NCI-H1694 treated with DMSO at 0.1 percent for 48 hours (cell line): ENCODE data around the gene EOGT.

ENCODE experiments used
- DNase-seq: peaks from one replicate; lab custom pipeline; 2025; lab: John Stamatoyannopoulos, UW

Gene EOGT

DNA sequence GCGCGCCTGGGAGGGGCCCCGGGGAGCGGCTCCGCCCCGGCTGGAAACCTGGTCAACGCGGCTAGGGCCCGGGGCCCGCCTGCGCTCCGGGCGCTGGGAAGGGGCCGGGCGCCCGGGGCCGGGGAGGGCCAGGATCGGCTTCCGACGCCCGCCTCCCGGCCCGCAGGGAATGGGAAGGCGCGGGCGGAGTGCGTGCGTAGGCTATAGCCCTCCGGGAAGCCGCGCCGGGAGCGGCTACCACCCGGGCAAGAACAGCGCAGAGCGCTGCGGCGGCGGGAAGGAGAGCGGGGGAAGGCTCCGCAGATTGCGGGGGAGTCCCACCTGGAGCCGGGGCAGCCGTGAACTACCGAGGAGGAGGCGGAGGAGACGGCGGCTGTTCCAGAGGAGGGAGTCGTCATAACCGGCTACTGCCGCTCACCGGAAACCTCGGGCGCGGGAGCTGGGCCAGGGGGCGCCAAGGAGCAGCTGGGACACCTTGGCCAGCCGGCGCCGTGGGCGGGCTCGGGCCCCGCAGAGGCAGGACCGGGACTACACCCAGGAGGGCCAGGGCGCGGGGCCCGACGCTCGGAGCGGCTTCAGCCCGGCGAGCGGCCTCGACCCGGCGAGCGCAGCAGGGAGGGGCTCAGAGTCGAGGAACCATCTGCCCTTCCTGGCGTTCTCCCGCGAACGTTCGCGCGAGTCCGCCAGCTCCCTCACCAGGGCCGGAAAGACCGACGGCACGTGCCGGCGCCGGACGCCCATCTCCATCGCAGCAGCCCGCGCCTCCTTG lies at the start of gene EOGT:
Gene EOGT, minus strand, starts transcription at position 432 of the 769 bp plus-strand sequence. CDS start 3,838 bp downstream, outside the sequence.
- no peak for DNase-seq

DNA sequence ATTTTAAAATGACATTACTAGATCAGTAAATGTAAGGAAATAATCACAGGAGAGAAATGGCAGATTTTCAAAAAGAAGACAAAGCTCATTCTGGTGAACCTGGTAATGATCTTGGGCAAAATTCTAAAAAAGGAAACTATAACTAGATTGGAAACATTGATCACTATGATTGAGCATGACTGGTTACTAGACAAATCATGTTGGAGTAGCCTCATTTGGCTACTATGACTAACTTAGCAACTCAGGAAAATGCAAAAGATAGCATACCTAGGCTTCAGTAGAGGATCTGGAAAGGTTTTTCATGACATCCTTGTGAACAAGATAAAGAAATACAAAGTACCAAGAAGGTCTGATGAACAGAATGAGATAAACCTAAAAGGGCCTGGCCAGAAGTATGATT lies 46.2 kb upstream of the EOGT start:
- DNase-seq, result no peak

DNA sequence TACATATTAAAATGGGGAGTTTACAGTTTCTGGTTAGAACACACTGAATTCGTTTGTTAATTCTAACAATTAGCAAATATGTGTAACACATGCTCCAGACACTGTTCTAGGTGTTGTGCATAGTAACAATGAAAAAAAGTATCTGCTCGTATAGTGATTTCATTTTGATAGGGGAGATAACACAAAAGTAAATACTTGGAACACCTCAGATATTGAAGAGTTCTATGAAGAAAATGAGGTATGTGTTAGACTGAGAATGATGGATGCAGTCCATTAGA lies 45.4 kb upstream of the EOGT start:
- DNase-seq, result no peak

DNA sequence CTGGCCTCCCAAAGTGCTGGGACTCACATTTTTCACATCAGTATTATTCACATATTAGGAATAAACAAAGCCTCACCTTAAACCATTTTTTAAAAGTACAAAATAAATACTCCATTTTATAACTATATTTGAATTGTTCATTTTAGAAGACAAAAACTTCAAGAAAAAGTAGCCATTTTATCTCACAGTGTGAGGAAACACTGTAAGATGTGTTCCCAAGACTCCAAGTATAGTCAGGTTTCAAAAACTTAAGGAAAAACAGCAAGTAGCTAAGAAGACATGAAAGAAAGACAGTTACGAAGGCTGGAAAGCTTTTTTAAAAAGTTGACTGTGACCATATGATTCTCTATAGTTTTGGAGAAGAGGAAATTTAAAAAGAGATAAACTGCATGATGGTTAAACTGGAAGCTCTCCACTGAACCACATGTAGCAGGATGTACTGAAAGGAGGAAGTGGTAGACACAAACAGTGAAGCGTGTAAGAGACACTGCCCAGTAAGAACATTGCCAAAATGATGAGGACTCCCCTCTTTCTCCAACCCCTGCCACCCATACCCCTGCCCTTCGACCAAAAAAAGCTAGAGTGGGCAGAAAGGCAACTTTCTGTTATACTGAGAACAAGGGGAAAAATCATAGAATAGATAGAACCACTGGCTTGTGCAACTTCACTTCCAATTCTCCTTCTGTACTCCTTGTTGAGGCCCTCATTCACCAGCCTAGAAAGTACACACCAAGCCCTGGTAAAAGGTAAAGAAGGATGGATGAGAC lies 44.9 kb upstream of the EOGT start:
- no peak for DNase-seq

DNA sequence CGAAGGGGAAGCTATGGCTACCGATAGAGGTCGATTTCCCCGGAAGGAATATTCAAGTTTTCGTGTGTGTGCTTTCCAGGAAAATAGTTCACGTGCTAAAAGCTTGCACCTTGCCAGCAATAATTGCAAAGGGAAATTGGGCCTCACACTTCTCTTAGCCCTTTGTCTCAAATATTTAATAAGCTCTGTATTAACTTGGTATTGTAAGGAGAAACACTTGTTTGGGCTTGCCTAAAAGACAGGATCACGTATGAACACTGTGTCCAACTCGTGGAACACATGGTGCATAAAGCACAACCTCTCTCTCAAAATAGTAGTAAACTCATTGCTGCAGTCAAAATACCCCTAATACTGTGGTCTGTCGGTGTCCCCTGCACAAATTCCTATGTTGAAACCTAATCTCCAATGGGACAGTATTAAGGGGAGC lies 39.0 kb upstream of the EOGT start:
- DNase-seq, result no peak

DNA sequence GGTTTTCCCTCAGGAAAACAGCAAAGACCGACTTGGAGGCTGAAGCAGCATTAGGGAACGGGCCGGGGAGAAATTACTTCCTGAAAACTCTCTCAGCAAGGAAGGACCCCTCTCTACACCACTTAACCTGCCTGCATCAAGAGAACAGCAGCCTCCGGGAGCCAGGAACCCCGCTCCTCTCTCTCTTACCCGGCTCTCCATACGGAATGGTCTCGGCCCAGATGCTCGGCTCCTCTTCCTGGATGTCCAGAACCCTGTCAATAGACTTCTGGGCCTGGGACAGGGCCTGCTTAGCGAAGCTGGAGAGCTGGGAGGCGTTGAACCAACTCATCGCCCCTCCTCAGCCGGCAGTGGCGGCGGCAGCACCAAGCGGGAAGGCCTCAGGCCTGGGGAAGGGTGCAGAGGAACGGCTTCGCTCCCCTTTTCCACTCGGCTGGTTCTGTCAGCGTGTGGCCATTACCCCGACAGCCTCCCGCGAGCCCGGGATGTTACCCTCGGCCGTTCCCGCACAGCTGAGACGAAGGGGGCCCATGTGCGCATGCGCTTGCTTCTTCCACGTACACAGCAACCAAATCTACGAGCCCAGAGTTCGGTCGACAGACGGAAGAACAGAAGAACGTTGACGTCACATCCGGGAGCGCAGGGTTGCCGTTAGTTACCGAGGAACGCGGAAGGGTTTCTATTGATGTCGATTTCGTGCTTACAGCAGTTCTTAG lies 38.4 kb upstream of the EOGT start, which contains the start of gene TMF1:
Gene TMF1, minus strand, starts transcription at position 578 of the 716 bp plus-strand sequence. Its CDS starts 247 bp downstream, at position 331.
- no peak for DNase-seq

DNA sequence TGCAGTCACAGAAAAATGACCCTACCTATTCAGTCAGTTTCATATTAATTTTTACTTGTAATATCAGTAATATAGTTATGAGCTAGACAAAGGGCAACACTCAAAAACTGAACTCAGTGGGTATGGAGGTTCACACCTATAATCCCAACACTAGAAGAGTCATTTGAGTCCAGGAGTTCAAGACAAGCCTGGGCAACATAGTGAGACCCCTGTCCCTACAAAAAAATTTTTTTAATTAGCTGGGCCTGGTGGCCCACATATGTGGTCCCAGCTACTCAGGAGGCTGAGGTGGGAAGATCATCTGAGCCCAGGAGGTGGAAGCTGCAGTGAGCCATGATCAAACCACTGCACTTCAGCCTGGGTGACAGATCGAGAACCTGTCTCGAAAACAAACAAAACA lies 35.5 kb upstream of the EOGT start:
- no peak for DNase-seq

DNA sequence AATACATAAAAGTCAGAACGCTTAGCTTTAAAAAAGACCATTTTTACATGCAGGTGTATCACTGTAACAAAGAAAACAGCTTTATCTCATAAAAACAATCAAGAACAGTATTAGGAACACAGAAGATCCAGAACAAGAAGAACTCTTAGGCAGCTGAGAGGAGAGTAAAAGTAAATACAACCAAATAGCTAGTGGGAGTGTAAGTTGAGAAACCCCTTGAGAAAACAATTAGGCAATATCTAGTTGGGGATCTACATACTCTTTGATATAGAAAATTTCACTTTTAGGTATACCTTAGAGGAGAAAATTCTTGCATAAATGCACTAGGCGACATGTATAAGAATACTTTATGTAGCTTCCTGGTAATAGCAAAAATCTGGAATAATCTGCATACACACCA lies 31.1 kb upstream of the EOGT start:
- DNase-seq, result no peak

DNA sequence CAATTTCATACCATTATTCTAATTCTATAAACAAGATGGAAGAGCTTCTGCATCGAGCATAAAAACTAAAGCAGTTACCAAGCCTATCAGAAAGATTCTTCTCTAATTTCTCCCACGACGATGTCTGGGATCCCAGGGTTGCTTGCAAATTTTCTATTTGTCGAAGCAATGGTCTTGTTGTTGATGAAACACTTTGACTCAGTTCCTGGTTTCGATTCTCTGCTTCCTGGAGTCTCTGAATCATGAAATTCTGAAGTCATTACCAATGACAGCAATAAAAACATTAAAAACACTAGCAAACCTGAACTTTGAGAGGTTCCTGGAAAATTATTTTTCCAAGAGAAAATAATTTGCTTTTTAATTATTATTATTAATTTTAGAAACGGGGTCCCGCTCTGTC lies 20.0 kb upstream of the EOGT start:
- DNase-seq, result no peak

DNA sequence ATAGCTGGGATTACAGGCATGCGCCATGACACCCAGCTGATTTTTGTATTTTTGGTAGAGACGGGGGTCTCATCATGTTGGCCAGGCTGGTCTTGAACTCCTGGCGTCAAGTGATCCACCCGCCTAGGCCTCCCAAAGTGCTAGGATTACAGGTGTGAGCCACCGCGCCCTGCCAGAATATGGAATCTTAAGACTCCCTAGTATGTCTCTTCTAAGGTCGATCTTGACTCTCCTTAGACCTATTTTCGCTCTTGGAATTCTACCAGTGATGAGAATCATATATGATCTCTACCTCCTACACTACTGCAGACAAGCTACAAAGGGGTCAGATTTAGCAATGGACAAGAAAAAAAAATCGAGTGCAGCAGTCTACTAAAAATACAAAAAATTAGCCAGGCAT lies 19.3 kb upstream of the EOGT start:
- DNase-seq, result no peak

DNA sequence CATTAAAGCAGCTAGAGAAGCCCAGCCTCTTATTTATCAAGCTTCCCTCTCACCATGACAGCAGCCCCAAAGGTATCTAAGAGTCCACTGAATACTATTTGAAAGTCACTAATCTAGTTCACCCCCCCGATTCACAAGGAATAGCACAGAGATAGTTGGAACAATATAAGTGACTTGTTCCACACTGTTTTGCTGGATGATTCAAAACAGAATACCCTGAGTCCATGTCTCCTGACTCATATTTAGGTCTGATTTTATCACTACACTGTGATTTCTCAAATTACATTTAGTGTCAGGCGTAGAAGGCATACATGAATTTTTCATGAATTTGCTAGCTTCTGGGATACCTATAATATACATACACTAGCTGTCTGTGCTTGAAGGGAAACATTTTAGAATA lies 18.7 kb upstream of the EOGT start:
- DNase-seq, result no peak

DNA sequence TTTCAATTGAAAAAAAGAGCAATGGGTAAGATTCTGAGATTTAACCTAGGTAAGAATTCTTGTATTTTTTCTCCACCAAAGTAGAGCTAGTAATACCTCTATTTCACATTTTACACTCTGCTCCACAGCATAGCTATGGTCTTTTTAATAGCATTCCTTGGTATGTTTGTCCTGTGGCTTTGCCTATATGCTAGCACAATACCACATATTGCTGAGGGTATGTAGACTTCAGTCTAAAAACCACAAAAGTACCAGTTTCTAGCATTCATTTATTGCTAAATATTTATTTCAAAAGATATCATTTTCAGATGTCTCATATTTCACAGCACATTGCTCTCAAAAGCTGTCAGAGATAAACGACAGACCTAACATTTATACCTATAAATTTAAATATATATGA lies 18.2 kb upstream of the EOGT start:
- DNase-seq, result no peak

DNA sequence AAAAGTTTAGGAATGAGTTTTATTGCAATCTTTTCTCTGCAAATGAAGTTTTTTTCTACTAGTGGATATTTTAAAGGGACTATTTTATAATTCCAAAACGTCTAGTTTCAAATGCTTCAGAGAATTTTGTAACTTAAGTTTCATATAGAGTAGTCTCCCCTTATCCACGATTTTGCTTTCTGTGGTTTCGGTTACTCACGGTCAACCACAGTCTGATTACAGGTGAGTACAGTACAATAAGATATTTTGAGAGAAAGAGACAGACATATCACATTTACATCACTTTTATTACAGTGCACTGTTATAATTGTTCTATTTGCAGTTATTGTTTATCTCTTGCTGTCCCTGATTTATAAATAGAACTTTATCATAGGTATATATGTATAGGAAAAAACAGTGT lies 7.4 kb upstream of the EOGT start:
- no peak for DNase-seq

DNA sequence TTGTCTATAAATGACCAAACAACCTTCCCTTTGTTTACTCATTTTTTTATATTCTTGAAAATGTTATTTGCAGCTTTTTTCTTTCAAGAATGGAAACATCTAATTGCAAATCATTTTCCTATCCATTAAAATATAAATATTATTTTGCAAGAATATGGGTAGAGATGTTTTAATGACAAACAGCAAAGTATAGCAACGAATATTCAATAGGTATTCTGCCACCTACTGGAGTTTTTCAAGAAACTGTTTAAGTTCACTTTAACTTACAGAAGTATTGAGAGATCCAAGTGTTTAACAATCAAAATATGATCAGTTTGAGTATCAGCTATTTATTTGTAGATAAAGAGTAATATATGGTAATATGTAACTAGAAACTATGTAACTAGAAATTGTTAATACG lies 6.9 kb upstream of the EOGT start:
- no peak for DNase-seq

DNA sequence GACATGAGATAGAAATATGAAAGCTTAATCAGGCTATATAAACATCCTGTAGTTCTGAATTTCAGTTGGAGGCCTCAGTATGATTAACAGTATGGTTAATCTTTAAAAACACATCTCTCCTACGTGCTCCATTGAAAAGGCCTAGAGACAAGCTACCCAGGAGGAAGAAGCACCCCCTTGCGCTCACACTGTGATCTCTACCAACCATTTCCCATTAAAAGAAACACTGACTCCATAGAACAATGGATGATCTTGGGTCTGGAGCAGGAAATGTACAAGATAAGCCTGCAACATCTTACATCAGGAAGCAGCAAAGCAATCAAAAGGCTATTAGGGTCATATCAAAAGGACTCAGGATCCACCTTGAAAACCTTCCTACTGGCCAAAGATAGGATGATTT lies 3.4 kb upstream of the EOGT start:
- no peak for DNase-seq

DNA sequence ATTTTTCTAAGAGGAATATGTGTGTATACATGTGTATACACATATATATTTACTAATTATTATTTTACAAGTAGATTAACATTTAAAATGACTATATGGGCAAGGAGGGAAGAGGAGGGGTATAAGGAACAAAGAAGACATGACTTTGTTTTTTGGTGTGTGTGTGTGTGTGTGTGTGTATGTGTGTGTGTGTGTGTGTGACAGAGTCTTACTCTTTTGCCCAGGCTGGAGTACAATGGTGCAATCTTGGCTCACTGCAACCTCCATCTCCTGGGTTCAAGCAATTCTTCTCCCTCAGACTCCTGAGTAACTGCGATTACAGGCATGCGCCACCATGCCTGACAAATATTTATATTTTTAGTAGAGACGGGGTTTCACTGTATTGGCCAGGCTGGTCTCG lies 2.6 kb upstream of the EOGT start:
- DNase-seq, result no peak

DNA sequence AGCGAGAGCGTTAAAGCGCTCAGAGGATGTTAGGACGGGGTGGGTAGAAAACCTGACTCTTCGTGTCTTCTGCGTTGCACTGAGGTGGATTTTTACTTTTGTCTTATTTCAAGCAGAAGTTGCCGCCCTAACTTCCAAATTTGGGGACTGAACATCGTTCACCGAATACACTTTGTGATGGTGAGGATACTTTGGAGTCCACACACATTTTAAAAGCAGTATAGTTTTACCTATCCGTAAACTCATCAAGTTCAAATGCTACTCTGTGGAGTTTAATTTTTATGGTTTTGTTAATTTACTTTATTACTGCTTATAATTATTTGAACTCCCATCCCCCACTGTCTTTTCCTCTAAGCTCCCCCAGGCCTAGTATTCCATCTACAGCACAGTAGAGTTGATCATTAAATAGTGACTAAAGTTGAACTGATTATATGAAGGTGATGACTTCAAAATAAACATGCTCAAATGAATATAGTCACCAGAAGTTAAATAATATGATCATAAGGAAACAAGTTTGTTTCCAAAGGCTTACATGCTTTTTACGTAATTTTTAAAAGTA lies 617 bp upstream of the EOGT start:
- DNase-seq, result no peak

DNA sequence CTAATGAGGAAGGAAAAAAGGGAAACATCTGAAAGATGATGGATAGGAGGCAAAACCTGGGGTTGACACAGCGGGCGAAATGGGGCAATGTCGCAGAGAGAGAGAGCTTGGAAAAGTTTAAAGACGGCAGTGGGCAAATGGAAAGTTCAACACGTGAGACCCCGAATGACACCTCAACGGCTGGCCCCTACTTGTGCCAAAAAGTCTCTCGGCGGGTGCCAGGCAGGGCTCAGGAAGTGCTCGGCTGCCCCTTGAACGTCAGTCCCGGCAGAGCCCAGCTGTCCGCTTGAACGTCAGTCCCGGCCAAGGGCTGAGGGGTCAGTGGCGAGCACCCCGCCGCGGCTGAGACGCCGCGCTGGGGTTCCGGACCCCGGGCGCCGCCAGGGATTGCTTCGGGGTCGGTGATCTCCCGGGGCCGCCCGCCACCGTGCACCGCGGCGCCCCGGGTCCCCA lies 658 bp downstream of the EOGT start:
- no peak for DNase-seq

DNA sequence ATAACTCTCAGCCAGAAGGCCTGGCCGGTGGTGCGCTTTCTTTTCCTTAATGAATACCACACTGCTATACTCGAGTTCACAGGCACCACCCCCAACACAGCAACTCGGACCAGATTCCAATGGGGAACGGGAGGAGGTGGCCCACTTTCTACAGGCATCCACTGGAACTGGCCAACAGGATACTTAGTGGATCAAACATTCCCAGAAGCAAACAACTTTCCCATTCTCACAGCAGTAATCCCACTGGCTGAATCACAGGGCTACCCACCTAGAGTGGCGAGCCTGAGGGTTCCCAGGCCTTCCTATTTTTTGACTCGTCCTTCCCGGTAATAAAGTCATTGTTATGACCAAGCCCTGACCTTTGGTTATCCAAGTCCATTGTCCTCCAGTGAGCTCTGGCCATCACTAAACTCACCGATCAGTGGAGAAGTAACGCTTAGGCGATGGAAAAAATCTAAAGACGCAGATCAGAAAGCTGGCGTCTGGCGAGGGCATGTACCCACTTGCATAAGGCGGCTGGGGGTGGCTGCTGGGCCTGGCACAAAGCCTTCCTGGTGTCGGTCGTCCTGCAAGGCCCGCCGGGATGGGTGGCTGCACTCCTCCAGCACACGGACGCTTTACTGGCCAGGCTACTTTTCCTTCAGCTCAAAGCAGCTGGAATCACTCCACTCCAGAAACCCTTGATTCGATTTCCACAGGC lies 1.2 kb downstream of the EOGT start:
- no peak for DNase-seq

DNA sequence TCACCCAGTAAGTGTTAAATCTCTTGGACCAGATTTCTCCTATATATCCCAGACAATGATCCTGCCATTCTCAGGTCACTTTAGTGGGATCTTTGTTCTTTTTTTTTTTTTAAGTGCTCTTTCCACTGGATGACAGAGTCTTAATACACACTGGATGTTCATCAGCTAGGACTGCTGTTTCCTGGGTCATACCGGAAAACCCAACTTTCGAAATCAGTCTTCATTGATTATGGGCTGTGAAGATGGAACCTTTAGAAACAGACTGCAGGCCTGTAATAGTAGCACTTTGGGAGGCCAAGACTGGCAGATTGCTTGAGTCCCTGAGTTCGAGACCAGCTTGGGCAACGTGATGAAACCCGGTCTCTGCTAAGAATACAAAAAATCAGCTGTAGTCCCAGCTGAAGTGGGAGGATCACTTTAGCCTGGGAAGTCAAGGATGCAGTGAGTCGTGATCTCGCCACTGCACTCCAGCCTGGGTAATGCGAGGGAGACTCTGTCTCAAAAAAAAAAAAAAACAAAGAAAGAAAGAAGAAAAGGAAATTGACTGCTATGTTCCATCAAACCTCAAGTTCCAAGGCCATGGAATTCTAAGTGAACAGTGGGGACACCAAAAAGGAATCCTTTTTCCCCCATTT lies 2.3 kb downstream of the EOGT start:
- DNase-seq, result no peak

DNA sequence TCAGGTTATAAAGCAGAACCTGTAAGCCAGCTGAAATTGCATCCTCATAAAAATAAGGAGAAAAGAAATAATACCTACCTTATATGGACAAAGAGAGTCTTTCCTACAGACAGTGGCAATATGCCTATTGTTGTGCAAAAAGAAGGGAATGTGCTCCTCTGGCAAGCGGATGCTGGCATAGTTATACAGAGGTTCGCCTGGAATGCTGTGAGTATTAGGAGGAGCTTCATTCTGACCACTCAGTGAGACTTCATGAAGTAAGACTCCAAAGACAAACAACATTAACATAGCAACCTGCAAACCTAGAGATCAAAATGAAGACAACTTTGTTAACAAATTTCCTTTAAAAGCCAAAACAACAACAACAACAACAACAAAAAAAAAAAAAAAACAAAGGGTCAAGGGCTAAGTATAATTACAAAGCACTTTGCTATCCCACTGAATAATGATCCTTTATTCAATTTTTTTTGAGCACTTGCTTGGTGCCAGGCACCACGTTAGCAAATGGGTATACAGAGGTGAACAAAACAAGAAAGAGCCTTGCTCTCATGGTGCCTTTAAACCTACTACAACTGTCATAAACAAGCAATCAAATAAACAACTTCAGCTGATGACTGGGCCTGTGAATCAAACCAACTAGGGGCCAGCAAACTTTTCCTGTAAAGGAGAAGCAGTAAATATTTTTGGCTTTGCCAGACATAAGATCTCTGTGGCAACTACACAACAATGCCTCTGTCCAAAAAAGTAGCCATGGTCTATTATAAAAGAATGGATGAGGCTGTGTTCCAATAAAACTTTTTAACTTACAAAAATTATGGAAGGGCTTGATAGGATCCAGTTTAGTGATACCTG lies 3.7 kb downstream of the EOGT start:
- no peak for DNase-seq
